Measurements from ENCODE around the gene KLK4. TPM values are rescaled to one million over a fixed set of nuclear protein-coding genes. Genes with fewer than 3 reads are reported as not detected.

Gene KLK4
- total RNA-seq, 1 experiment from 2014 or later, result 0.48 TPM

DNA sequence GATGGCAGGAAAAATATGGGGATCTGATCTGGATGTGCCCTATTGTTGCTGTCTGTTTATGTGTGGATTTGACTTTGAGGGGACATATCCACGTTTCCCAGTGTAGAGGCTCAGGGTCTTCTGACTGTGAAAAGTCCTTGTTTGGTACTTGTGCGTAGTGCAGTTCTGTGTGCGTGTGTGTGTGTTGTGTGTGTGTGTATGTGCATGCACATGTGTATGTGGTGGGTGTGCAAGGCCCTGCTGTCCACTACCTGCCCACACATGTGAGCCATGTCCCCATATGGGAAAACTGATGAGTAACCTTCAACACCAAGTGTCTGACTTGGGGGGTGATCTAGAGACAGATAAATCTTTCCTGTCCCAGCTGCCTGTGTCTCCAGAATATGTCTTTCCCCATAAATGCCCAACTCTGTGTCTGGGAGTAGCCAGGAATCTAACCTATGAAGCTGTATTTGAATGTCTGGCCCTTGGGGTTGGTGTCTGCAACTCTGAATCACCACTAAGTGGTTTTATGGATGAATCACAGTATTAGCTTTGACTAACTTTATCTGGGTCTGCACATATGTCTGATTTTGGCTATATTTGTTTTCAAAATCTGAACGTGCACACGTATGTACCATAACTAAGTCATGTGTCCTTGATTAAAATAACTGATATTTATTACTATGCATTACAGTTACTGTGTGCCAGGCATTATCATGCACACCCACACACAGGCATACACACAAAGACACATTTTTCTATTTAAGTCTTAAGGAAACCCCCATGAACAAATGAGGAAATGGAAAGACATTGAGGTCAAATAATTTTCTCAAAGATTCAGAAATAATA lies 20.6 kb downstream of the KLK4 start:
- Mint-ChIP-seq H3K36me3 (ENCODE audit: insufficient read depth in 1 of 3, low read depth in 3 of 3) (peaks cover 4 to 11% (median 7%) of the 10 kb centered on the region in 3 experiments; a peak in 5 of 7 replicates), H3K4me3 (no peak overlapping the region), H3K9me3 (peaks cover 33 to 38% of the 10 kb centered on the region in 2 experiments), H3K27ac (no peak overlapping the region), H3K27me3 (ENCODE audit: low read depth) (peaks cover 86% of the 10 kb centered on the region), H3K4me1 (no peaks in the 10 kb centered on the region)
- Histone ChIP-seq H3K18ac (ENCODE audit: insufficient read length, low read depth, low read length) (no peak overlapping the region), H3T11ph (ENCODE audit: low read length) (no peak overlapping the region), H2BK5ac (ENCODE audit: insufficient read length, low read length) (no peak overlapping the region), H4K8ac (replicated peaks; ENCODE audit: insufficient read length, low read depth, low read length) (no peak overlapping the region), H3K23me2 (ENCODE audit: insufficient read length, low read depth, low read length, poor library complexity, severe bottlenecking) (no peaks in the 10 kb centered on the region), H2BK120ac (ENCODE audit: low read depth, low read length, poor library complexity, severe bottlenecking) (no peak overlapping the region), H3K14ac (ENCODE audit: insufficient read depth, low read length) (no peak overlapping the region), H3K9ac (ENCODE audit: extremely low read depth, insufficient read length, low read length) (no peak overlapping the region), H4K5ac (ENCODE audit: insufficient read length, low read depth, low read length) (no peak overlapping the region), H3K23ac (ENCODE audit: insufficient read length, low read depth, low read length) (no peak overlapping the region), H3K4me1 (ENCODE audit: insufficient read depth, low read length) (no peaks in the 10 kb centered on the region), H3K9me3 (ENCODE audit: control insufficient read depth, low read depth, low read length) (peaks cover 4% of the 10 kb centered on the region), H2BK15ac (ENCODE audit: low read depth, low read length) (no peak overlapping the region), H4K91ac (ENCODE audit: insufficient read length, low read depth, low read length) (no peak overlapping the region), H2BK20ac (ENCODE audit: low read depth, low read length, poor library complexity, severe bottlenecking) (no peak overlapping the region), H4K20me1 (ENCODE audit: control insufficient read depth, insufficient read depth, insufficient read length) (no peaks in the 10 kb centered on the region), H3K79me1 (ENCODE audit: insufficient read depth, low read depth, low read length, poor library complexity, severe bottlenecking) (no peaks in the 10 kb centered on the region), H2BK12ac (ENCODE audit: insufficient read length, low read depth, low read length) (no peak overlapping the region), H2AFZ (ENCODE audit: low read length) (no peak overlapping the region), H3K4me2 (ENCODE audit: insufficient read depth, insufficient read length, low read length) (no peak overlapping the region), H3K79me2 (ENCODE audit: insufficient read depth, low read length) (no peaks in the 10 kb centered on the region), H3K27me3 (ENCODE audit: insufficient read depth, low read length) (no peaks in the 10 kb centered on the region; the same call in 1 of the 2 replicates), H3K56ac (ENCODE audit: insufficient read length, low read depth, low read length) (no peak overlapping the region), H3K4ac (ENCODE audit: low read depth, low read length) (no peak overlapping the region), H2AK5ac (ENCODE audit: insufficient read length, low read length) (no peak overlapping the region), H3K27ac (ENCODE audit: insufficient read length, low read depth, low read length) (no peak overlapping the region)
- DNase-seq, result no peak
- no CpG with 5 or more reads among the region's 5 CpGs for WGBS (ENCODE audit: extremely low coverage, insufficient read length, low lambda C conversion rate)
- TF ChIP-seq, protein P1, sequence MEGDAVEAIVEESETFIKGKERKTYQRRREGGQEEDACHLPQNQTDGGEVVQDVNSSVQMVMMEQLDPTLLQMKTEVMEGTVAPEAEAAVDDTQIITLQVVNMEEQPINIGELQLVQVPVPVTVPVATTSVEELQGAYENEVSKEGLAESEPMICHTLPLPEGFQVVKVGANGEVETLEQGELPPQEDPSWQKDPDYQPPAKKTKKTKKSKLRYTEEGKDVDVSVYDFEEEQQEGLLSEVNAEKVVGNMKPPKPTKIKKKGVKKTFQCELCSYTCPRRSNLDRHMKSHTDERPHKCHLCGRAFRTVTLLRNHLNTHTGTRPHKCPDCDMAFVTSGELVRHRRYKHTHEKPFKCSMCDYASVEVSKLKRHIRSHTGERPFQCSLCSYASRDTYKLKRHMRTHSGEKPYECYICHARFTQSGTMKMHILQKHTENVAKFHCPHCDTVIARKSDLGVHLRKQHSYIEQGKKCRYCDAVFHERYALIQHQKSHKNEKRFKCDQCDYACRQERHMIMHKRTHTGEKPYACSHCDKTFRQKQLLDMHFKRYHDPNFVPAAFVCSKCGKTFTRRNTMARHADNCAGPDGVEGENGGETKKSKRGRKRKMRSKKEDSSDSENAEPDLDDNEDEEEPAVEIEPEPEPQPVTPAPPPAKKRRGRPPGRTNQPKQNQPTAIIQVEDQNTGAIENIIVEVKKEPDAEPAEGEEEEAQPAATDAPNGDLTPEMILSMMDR (conservative IDR thresholded peaks at IDR 0.05), result no peak

All from H9 (cell line).